ENCODE measurements around the gene SUPT7L. TPM values are rescaled to one million over a fixed set of nuclear protein-coding genes. Genes with fewer than 3 reads are reported as not detected.

Gene SUPT7L, protein sequence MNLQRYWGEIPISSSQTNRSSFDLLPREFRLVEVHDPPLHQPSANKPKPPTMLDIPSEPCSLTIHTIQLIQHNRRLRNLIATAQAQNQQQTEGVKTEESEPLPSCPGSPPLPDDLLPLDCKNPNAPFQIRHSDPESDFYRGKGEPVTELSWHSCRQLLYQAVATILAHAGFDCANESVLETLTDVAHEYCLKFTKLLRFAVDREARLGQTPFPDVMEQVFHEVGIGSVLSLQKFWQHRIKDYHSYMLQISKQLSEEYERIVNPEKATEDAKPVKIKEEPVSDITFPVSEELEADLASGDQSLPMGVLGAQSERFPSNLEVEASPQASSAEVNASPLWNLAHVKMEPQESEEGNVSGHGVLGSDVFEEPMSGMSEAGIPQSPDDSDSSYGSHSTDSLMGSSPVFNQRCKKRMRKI
- 14.0 and 36.7 TPM in 2 replicates for total RNA-seq (ENCODE audit: low replicate concordance)

DNA sequence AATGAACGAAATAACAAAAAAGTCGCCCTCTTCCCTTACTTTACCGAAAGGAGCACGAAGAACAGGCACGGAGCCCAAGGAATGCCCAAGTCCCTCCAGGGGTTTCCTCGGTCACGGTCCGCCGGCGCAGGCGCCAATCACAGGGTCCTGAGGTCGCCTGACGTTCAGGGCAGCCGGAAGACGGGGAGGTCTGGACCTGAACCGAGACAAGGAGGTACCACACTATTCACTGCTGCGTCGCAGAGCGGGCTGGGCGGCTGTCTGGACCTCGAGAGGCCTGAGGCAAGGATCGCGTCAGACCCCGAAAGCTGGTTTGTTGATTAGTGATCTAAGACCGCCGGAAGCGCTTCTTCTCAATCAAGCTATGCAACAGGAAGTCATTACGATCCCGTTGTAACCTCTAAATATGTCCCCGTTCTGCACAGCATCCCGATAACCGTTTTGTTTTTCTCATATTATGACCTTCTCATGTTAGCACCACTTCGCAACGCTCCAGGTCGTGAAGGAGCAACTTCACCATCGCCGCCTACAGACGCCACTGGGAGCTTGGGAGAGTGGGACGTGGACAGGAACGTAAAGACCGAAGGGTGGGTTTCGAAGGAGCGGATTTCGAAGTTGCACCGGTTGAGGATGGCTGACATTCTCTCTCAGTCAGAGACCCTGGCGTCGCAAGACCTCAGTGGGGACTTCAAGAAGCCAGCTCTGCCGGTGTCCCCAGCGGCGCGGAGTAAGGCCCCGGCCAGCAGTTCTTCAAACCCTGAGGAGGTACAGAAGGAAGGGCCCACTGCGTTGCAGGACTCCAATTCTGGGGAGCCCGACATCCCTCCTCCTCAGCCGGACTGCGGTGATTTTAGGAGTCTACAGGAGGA, at the start of gene SUPT7L, which contains the start of gene SLC4A1AP:
Gene SUPT7L (minus strand): TSS at position 330 of the 869 bp plus-strand sequence. CDS start 1,422 bp downstream, outside the sequence.
Gene SLC4A1AP (plus strand): TSS at position 605 of the 869 bp plus-strand sequence. CDS start 26 bp downstream, at position 631.
- peak; percentile 93 for DNase-seq (ENCODE audit: low read depth)
- peak within 1 kb of the TSS; percentile 82 for H3K4me3 ChIP-seq (ENCODE audit: low read depth, low read length)
- TF ChIP-seq, protein P1, sequence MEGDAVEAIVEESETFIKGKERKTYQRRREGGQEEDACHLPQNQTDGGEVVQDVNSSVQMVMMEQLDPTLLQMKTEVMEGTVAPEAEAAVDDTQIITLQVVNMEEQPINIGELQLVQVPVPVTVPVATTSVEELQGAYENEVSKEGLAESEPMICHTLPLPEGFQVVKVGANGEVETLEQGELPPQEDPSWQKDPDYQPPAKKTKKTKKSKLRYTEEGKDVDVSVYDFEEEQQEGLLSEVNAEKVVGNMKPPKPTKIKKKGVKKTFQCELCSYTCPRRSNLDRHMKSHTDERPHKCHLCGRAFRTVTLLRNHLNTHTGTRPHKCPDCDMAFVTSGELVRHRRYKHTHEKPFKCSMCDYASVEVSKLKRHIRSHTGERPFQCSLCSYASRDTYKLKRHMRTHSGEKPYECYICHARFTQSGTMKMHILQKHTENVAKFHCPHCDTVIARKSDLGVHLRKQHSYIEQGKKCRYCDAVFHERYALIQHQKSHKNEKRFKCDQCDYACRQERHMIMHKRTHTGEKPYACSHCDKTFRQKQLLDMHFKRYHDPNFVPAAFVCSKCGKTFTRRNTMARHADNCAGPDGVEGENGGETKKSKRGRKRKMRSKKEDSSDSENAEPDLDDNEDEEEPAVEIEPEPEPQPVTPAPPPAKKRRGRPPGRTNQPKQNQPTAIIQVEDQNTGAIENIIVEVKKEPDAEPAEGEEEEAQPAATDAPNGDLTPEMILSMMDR (IDR thresholded peaks at IDR 0.05; ENCODE audit: insufficient read depth, low read length), result no peak

DNA sequence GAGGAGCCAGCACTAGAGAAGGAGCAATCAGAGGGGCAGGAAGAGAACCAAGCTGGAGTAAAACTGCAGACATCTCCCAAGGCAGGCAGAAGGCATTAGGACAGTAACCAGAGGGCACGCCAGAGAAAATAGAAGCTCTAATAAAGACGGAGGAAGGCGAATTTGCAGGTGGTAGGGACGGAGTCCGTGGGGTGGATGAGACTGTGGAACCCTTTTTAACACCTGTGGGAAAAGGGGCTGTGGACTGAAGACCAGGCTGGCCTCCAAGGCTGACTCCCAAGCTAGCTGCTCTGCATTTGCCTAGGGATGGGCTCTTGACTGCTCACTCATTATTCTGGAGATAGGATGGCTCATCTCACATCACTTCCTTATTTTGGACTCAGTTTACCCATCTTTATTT, 49.8 kb upstream of the SUPT7L start:
- no peak for DNase-seq (ENCODE audit: low read depth)
- TF ChIP-seq, protein P1 (IDR thresholded peaks at IDR 0.05; ENCODE audit: insufficient read depth, low read length), result no peak
- H3K4me3 ChIP-seq (ENCODE audit: low read depth, low read length), result no peak overlapping the region

DNA sequence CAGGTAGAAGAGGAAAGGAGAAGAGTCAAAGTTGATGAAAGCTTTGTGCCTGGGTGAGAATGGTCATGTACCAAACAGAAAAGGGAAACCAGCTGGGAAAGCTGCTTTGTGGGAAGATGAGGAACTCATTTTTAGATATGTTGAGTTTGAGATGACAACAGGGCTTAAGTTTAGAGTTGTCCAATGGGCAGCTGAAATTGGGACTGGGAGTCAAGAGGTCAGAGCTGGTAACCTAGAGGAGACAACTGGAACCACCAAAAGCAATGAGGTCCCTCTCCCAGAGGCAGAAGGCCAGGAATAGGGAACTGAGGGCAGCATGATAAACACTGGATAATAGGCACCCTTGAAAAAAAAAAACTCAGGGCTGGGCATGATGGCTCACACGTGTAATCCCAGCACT, 49.1 kb upstream of the SUPT7L start:
- H3K4me3 ChIP-seq (ENCODE audit: low read depth, low read length), result no peak overlapping the region

DNA sequence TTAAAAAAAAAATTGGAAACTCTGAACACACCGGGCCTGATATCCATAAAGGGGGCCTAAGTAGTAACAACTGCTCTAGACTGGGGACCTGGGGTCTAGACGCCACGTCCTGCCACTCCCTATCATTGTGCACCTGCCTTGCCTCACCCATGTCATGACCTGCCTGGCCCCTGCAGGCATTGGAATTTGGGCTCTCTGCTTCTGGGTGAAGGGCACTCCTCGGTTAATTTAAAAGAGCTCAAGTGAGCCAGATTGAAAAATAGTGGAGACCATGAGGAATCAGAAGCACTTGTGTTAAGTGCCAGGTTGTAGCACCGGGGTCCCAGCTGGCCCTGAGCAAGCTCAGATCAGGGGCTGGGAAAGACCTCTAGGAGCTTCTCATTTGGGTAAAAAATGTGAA, 48.4 kb upstream of the SUPT7L start:
- TF ChIP-seq, protein P1 (IDR thresholded peaks at IDR 0.05; ENCODE audit: insufficient read depth, low read length), result no peak

More for the DNA sequence above, 49.1 kb upstream of the SUPT7L start:
- TF ChIP-seq, protein P1 (IDR thresholded peaks at IDR 0.05; ENCODE audit: insufficient read depth, low read length), result no peak
- DNase-seq (ENCODE audit: low read depth), result no peak

DNA sequence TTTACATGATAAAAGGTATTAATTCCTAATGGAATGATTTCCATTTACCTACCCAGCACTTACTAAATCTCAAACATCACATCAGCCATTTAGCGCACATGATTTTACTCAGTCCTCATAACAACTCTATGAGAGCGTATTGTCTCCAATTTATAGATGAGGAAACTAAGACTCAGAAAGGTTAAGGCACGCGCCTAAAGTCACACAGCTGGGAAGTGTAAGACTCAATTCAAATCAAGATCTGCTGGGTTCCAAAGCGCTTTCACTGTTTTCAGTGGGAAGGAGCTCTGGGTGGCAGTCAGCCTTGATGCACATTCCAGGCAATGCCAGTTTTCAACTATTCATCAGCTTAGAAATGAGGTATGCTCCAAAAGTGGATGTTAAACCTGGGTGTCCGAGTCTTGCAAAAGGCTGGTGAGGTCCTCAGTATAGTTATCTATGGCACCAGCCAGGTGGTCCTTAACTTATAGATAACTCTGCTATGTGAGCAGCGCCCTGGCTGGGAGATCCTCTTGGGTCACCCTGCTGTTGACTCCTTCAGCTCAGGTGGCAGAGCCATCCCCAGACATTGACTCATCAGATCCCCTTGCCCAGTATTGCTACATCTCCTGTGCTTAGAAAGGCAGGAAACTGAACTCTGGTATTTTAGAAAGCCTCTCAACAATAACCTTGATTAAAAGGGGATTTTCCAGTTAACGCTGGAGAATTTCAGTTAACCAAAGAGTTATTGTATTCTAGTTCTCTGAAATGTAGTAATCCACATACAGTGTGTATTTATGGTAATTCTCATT, 47.4 kb upstream of the SUPT7L start:
- peak; percentile 31 for DNase-seq (ENCODE audit: low read depth)
- no peak overlapping the region for H3K4me3 ChIP-seq (ENCODE audit: low read depth, low read length)
- TF ChIP-seq, protein P1 (IDR thresholded peaks at IDR 0.05; ENCODE audit: insufficient read depth, low read length), result no peak

More for the DNA sequence above, 48.4 kb upstream of the SUPT7L start:
- DNase-seq (ENCODE audit: low read depth), result no peak
- no peak overlapping the region for H3K4me3 ChIP-seq (ENCODE audit: low read depth, low read length)

All from fibroblast of the aortic adventitia (primary cell).